ENCODE data around the gene MAPK8IP1.
A peak's percentile ranks its signal among the peaks of the same experiment; 100 is the strongest.

DNA sequence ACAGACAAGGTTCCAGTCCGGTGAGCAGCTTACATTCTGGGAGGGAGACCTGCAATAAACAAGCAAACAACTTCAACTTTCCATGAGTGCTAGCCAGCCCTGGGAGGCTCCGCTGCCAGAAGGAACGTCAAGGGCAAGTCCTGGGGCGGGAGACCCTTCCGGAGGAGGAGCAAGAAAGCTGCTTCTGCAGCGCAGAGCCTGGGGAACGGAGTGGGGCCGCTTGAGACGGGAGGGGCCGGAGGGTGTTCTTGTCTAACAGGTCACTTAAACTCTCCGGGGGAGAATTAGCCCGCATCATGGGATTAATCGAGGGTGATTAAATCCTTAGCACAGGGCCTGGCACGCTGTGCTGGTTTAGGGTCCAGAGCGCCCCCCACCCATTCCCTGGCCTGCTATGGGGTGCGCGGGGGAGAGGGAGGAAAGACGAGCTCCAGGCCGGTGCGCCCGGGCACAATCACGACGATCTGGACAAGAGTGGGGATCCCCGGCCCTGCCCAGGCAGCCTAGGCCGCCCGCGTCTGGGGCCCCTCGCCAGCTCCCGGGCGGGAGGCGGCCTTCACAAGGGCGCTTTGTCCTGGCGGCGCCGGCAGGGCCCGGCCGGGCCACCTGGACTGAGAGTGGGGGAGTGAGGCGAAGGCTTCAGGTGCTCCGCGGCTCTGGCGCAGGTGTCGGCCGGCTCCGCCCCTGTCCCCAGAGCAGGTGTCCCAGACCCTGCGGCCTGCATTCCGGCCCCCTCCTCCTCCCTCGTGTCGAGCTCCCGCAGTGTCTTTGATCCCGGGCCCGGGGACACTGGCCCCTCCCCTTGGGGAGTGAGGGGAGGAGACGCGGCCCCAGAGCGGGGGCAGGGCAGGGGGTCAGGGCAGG, 36.3 kb downstream of the MAPK8IP1 start:
- peak; percentile 19 to 62 for TF ChIP-seq POLR2A (IDR thresholded peaks at IDR 0.05)
- TF ChIP-seq, protein P1, sequence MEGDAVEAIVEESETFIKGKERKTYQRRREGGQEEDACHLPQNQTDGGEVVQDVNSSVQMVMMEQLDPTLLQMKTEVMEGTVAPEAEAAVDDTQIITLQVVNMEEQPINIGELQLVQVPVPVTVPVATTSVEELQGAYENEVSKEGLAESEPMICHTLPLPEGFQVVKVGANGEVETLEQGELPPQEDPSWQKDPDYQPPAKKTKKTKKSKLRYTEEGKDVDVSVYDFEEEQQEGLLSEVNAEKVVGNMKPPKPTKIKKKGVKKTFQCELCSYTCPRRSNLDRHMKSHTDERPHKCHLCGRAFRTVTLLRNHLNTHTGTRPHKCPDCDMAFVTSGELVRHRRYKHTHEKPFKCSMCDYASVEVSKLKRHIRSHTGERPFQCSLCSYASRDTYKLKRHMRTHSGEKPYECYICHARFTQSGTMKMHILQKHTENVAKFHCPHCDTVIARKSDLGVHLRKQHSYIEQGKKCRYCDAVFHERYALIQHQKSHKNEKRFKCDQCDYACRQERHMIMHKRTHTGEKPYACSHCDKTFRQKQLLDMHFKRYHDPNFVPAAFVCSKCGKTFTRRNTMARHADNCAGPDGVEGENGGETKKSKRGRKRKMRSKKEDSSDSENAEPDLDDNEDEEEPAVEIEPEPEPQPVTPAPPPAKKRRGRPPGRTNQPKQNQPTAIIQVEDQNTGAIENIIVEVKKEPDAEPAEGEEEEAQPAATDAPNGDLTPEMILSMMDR (IDR thresholded peaks at IDR 0.05): no peak

Data from thyroid gland (tissue), 4 donors.